GM18517 (cell line): ENCODE measurements around the gene LPCAT3.
A peak's percentile ranks its signal among the peaks of the same experiment; 100 is the strongest.

ENCODE experiments used
- ATAC-seq: cut with Tn5 transposase; IDR thresholded peaks from one replicate; pipeline ENCODE4 v1.9.1; 2021; ENCODE audit warnings: mild to moderate bottlenecking, moderate library complexity; ENCODE audit not compliant: unreplicated experiment

Gene LPCAT3

DNA sequence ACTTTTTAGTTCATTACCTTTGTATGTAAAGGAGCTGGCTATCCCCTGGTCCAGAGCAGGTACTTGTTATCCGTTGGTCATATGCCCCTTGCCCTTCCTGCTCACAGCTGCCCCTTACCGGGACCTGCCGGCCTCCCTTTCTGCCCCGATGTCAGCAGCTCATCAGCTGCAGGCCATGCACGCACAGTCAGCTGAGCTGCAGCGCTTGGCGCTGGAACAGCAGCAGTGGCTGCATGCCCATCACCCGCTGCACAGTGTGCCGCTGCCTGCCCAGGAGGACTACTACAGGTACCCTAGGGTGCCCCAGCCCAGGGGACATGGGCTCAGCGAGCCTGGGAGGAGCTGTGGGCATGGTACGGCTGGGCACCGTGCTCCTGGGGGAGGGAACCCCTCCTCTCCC lies 77.0 kb downstream of the LPCAT3 start:
- no peak for ATAC-seq

DNA sequence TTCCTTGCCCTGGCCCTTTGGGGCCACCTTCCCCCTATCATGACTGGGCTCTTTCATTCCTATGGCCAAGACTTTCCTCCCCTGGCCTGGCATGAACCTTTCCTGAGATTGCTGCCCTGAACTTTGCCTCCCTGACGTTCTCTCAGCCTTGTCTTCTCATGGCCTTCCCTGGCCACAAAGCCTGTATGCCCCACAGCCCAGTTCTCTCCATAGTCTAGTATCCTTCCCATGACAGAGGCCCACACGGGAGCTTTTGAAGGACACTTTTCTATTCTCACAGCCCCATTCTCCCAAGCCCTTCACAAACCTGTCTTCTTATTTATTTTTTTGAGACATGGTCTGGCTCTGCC lies 79.1 kb downstream of the LPCAT3 start:
- no peak for ATAC-seq

DNA sequence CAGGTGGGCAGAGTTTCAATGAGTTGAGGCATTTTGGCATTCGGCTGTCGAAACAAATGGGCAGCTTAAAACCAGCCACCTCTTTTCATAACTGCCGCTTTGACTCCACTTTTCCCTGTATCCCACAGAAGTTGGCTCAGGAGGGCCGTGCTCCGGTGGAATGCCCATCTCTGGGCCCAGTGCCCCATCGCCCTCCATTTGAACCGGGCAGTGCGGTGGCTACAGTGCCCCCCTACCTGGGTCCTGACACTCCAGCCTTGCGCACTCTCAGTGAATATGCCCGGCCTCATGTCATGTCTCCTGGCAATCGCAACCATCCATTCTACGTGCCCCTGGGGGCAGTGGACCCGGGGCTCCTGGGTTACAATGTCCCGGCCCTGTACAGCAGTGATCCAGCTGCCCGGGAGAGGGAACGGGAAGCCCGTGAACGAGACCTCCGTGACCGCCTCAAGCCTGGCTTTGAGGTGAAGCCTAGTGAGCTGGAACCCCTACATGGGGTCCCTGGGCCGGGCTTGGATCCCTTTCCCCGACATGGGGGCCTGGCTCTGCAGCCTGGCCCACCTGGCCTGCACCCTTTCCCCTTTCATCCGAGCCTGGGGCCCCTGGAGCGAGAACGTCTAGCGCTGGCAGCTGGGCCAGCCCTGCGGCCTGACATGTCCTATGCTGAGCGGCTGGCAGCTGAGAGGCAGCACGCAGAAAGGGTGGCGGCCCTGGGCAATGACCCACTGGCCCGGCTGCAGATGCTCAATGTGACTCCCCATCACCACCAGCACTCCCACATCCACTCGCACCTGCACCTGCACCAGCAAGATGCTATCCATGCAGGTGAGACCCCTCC lies 79.7 kb downstream of the LPCAT3 start:
- ATAC-seq: no peak

DNA sequence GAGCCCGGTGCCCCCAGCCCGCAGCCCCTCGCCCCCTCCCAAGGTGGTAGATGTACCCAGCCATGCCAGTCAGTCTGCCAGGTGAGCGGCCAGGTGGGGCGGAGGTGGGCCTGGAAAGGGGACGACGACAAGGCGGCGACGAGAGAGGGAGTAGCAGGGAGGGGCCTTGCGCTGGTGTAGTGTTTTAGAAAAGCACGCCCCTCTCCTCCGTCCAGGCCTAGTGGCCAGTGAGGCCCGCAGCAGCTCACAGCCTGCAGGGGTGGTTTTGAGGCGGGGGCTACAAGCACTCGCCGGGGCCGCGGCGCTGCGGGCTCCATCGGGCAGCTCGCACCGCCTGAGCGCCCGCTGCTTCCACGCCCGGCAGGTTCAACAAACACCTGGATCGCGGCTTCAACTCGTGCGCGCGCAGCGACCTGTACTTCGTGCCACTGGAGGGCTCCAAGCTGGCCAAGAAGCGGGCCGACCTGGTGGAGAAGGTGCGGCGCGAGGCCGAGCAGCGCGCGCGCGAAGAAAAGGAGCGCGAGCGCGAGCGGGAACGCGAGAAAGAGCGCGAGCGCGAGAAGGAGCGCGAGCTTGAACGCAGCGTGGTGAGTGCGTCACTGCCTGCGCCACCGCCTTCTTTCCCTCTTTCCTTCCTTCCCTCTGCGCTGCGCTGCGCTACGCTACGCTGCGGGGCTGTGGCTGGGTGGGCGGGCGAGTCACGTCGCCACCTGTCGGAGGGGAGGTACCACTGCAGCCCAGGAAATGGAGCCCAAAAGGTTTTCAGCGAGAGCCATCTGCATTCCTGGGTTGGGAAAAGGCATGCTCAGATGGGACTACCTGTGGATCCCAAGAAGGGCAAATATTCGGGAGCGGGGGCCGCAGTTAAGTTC lies 80.6 kb downstream of the LPCAT3 start:
- peak; percentile 86 for ATAC-seq

DNA sequence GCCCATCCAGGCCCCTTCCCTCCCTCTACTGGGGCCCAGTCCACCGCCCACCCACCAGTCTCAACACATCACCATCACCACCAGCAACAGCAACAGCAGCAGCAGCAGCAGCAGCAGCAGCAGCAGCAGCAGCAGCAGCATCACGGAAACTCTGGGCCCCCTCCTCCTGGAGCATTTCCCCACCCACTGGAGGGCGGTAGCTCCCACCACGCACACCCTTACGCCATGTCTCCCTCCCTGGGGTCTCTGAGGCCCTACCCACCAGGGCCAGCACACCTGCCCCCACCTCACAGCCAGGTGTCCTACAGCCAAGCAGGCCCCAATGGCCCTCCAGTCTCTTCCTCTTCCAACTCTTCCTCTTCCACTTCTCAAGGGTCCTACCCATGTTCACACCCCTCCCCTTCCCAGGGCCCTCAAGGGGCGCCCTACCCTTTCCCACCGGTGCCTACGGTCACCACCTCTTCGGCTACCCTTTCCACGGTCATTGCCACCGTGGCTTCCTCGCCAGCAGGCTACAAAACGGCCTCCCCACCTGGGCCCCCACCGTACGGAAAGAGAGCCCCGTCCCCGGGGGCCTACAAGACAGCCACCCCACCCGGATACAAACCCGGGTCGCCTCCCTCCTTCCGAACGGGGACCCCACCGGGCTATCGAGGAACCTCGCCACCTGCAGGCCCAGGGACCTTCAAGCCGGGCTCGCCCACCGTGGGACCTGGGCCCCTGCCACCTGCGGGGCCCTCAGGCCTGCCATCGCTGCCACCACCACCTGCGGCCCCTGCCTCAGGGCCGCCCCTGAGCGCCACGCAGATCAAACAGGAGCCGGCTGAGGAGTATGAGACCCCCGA lies 81.4 kb downstream of the LPCAT3 start:
- ATAC-seq: no peak

DNA sequence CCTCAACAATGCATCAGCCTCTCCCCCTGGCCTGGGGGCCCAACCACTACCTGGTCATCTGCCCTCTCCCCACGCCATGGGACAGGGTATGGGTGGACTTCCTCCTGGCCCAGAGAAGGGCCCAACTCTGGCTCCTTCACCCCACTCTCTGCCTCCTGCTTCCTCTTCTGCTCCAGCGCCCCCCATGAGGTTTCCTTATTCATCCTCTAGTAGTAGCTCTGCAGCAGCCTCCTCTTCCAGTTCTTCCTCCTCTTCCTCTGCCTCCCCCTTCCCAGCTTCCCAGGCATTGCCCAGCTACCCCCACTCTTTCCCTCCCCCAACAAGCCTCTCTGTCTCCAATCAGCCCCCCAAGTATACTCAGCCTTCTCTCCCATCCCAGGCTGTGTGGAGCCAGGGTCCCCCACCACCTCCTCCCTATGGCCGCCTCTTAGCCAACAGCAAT lies 82.1 kb downstream of the LPCAT3 start:
- no peak for ATAC-seq

DNA sequence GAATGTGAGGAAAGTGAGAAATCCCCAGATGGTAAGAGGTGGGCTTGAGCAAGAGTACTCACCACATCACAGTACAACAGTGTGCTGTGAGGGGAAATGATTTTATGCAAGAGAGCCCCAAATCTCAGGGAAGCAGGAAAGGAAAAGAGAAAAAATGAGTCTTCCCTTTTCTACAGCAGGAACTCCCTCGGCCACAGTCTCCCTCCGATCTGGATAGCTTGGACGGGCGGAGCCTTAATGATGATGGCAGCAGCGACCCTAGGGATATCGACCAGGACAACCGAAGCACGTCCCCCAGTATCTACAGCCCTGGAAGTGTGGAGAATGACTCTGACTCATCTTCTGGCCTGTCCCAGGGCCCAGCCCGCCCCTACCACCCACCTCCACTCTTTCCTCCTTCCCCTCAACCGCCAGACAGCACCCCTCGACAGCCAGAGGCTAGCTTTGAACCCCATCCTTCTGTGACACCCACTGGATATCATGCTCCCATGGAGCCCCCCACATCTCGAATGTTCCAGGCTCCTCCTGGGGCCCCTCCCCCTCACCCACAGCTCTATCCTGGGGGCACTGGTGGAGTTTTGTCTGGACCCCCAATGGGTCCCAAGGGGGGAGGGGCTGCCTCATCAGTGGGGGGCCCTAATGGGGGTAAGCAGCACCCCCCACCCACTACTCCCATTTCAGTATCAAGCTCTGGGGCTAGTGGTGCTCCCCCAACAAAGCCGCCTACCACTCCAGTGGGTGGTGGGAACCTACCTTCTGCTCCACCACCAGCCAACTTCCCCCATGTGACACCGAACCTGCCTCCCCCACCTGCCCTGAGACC lies 82.7 kb downstream of the LPCAT3 start:
- ATAC-seq: no peak

DNA sequence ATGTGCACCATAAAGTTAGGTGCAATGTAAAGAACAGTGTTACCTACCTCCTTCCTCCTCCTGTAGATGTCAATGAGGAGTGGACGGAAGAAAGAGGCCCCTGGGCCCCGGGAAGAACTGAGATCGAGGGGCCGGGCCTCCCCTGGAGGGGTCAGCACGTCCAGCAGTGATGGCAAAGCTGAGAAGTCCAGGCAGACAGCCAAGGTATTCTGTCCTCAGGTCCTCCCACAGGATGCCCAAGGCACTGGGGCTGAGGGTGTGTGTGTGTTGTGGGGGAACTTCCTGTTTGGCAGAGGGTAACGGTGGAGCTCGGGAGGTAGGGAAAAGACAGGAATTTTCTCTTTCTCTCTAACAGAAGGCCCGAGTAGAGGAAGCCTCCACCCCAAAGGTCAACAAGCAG lies 84.2 kb downstream of the LPCAT3 start:
- ATAC-seq: no peak

DNA sequence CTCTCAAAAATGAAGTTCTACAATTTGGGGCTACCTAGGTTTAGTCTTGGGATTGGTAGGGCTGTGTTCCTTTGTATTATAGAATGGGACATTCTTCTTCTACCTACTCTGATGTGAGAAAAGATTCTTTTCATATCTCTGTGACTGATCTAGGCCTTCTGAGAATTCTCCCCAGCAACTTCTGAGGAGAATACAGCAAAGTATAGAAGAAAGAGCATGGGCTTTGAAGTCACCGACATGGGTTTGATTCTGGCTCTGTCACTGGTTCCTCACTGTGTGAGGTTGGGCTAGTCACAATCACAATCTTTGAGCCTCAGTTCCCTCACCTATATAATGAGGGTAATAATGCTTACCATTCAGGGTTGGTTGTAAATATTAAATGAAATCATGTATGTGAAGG lies 85.5 kb downstream of the LPCAT3 start:
- ATAC-seq: no peak

DNA sequence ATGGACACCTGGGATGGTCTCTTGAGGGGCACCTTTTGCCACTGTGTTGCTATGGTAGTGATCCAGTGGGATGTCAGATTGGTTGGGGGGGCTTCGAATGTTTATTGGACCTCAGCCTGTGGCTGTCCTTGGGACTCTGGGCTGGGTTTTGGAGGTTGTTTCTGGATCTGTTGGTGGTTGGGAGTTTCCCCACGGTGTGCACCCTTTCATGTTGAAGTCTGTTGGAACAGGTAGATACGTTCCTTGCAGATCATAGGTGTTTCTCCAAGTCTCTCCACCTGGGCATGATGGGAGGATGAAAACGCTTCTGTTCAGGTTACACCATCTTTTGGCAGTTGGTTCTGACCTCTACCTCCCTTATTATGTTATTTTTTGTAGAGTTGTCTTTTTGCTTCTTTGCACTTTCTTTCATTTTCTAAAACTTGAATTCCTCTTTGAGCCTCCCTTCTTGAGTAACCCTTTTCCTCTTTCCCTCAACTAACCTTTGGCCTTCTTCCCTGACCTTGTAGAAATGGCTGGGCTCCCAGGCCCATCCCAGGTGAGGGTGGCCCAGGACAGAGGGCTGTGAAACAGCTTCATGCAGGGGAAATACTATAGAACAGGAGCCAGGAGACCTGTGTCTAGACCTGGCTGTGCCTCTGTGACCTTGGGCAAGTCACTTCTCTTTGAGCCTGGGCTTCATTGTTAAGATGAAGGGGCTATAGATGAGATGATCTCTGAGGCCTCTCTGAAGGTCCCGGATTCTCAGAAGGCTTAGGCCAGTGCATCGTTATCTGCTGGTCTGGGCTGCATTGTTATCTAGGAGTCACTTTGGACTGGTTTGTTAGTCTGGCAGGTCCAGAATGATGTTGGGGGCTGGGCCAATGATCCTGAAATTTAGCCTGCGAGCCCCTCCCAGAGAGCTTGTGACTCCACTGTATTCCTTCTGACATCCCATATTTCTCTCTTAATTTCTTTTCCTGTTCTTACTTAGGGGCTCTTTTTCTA lies 88.5 kb downstream of the LPCAT3 start:
- ATAC-seq: no peak

DNA sequence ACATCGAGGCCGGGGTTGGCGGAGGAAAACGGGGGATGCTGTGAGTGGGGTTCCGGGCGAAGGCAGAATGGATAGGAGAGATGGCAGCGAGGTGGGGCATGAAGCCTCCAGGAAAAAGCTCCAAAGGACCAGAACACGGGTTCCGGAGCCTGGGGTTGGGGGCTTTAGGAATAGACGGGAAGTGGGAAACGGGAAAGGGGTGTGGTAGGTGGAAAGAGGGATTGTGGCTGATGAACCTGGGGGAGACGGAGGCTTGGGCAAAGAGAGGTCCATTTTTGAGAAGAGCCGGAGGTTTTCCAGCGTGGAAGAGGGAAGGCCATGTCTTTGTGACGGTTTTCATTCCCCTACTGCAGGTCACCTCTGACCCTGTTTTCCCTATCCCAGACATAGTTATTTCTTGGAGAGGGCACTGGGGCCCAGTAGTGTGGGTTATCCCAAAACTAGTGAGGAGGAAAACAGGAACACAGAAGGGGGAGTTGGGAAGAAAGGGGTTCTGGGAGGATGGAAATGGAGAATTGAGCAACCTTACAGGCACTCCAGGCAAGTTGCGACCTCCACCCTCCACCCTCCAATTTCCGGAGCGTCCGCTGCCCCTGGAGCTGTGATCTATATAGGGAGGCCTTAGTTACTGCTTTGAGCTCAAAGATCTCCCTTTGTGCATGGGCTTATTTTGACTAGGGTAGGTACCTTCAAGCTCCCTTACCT lies 89.4 kb downstream of the LPCAT3 start:
- no peak for ATAC-seq

DNA sequence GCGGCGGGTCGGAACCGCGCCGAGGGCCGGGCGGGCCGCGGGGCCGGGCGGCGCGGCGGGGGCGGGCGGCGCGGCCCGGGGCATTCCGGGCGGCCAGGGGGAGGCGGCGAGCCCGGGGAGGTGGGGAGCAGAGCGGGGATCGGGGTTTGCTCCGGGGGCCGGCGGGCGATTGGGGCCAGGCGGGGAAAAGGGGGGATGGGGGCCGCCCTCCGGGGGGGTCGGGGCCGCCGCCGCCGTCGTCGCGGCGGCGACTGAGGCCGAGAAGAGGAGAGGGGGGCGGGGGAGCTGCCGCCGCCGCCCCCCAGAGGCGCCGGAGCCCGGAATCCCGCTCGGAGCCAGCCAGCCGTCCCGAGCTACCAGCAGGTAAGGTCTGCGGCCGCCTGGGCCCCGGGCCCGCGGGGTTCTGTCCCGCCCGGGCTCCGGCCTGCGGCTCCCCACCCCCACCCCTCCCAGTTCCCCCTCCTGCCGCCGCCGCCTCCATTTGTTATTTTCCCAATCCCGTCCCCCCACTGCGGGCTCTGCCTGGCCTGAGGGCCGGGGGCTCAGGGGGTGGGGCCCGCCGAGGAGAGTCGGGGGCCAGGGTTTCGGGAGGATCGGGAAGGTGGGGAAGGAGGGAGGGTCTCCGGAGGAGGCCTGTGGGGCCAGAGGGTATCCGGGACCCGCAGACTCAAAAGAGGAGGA lies 90.1 kb downstream of the LPCAT3 start:
- ATAC-seq: no peak

DNA sequence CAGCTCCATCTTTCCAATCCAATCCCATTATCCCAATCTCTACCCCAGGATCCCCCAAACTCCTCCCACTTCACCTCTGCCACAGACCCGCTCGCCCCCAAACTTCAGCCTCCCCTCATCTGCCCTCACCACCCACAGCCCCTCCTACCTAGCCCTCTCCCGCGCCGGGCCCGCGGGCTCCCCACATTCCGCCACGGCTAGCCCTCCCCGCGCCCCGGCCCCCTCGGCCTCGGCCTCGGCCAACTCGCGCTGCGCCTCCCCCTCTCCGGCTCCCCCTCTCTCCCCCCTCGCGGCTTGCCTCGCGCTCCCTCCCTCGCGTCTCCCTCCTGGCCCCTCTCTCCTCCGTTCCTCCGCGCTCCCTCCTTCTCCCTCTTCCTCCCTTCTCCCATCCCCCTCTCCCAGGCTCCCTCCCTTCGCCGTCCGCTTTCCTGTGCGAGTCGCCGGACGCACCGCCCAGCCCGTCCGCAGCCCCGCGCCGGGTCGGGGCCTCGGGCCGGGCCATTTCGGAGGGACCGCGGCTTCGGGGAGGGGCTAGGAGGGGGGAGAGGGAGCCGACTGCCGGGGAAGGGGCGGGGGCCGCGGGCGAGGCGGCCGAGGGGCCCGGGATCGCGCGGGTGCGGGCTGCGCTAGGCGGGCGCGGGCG lies 90.8 kb downstream of the LPCAT3 start, which contains the start of gene ATN1:
ATN1 (plus strand) TSS at position 581 of the 643 bp plus-strand sequence. CDS start 6,043 bp downstream, outside the sequence.
- no peak for ATAC-seq
